Adrenal gland (tissue), 5 donors: ENCODE data around the gene C19orf73.

Source experiments
- POLR2A ChIP-seq, 2 donors: fragments of 450-650 bp; IDR thresholded peaks; one replicate each; pipeline ENCODE4 v1.6.1; 2017; ENCODE audit warnings: antibody characterized with exemption in 2 of 2, mild to moderate bottlenecking in 2 of 2, moderate library complexity in 1 of 2
- TF ChIP-seq, protein P1 (sequence below), 6 experiments: fragments of 450-650 bp in 4 of 6; fragments of 200-600 bp in 2 of 6; sonication (generic) in 1 of 6; IDR thresholded peaks; 1 replicate in 5 of 6; 2 replicates in 1 of 6; pipeline versions ENCODE4 v1.5.1 to v1.8.0; 2016 to 2021; ENCODE audit warnings: antibody characterized with exemption in 6 of 6, mild to moderate bottlenecking in 2 of 6, moderate library complexity in 1 of 6
- donor health status: DM: no; HTN: no; CAD: no.

DNA sequence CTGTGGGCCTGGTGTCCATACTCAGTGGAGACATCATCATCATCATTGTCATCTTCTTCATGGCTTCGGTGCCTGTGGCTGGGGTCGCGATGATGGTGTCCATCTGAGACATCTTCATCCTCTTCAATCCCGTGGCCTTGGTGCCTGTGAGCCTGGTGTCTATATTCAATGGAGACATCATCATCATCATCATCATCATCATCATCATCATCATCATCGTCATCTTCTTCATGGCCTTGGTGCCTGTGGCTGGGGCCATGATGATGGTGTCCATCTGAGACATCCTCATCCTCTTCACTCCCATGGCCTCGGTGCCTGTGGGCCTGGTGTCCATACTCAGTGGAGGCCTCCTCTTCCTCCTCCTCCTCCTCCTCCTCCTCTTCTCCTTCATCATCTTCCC, 35.3 kb upstream of the C19orf73 start:
- TF ChIP-seq, protein P1, sequence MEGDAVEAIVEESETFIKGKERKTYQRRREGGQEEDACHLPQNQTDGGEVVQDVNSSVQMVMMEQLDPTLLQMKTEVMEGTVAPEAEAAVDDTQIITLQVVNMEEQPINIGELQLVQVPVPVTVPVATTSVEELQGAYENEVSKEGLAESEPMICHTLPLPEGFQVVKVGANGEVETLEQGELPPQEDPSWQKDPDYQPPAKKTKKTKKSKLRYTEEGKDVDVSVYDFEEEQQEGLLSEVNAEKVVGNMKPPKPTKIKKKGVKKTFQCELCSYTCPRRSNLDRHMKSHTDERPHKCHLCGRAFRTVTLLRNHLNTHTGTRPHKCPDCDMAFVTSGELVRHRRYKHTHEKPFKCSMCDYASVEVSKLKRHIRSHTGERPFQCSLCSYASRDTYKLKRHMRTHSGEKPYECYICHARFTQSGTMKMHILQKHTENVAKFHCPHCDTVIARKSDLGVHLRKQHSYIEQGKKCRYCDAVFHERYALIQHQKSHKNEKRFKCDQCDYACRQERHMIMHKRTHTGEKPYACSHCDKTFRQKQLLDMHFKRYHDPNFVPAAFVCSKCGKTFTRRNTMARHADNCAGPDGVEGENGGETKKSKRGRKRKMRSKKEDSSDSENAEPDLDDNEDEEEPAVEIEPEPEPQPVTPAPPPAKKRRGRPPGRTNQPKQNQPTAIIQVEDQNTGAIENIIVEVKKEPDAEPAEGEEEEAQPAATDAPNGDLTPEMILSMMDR (IDR thresholded peaks at IDR 0.05) = no peak
- TF ChIP-seq POLR2A (IDR thresholded peaks at IDR 0.05) = no peak
